ENCODE data around the gene GMDS. TPM values are rescaled to one million over a fixed set of nuclear protein-coding genes. Genes with fewer than 3 reads are reported as not detected.
"Not testable (repeated sequence)": the region's sequence is repeated elsewhere in the genome, so short reads cannot be mapped to it uniquely, and the experiment has no call there.

GMDS gene
- total RNA-seq, 1 experiment from 2014 or later = 9.7 TPM

- Histone ChIP-seq H3K79me2 (ENCODE audit: low read length) (no peaks in the 10 kb centered on the region), H3K9ac (ENCODE audit: low read length) (no peak overlapping the region), H3K9me3 (ENCODE audit: low read length) (no peaks in the 10 kb centered on the region), H3K36me3 (ENCODE audit: insufficient read depth, low read length) (no peaks in the 10 kb centered on the region), H3K4me1 (ENCODE audit: low read length) (no peaks in the 10 kb centered on the region), H3K27me3 (ENCODE audit: low read length) (no peaks in the 10 kb centered on the region), H3K4me3 (ENCODE audit: low read length) (no peak overlapping the region), H3K27ac (ENCODE audit: low read length) (no peak overlapping the region), H2AFZ (ENCODE audit: low read length) (no peak overlapping the region), H3K9me2 (replicated peaks; ENCODE audit: insufficient read depth, low read length) (no peaks in the 10 kb centered on the region), H4K20me1 (ENCODE audit: insufficient read depth, low read depth, low read length) (no peaks in the 10 kb centered on the region), H3K4me2 (ENCODE audit: low read depth, low read length, poor library complexity, severe bottlenecking) (no peak overlapping the region)
- DNase-seq = no peak
These were observed 487.2 kb downstream of the GMDS start for GRCh38 chr6:1758076-1758679.

- Histone ChIP-seq H3K4me1 (ENCODE audit: low read length) (no peaks in the 10 kb centered on the region), H3K4me2 (ENCODE audit: low read depth, low read length, poor library complexity, severe bottlenecking) (no peak overlapping the region), H3K79me2 (ENCODE audit: low read length) (no peaks in the 10 kb centered on the region), H2AFZ (ENCODE audit: low read length) (no peak overlapping the region), H4K20me1 (ENCODE audit: insufficient read depth, low read depth, low read length) (no peaks in the 10 kb centered on the region), H3K9me2 (replicated peaks; ENCODE audit: insufficient read depth, low read length) (no peaks in the 10 kb centered on the region), H3K9me3 (ENCODE audit: low read length) (no peaks in the 10 kb centered on the region), H3K27ac (ENCODE audit: low read length) (no peak overlapping the region), H3K9ac (ENCODE audit: low read length) (no peak overlapping the region), H3K4me3 (ENCODE audit: low read length) (no peak overlapping the region), H3K27me3 (ENCODE audit: low read length) (no peaks in the 10 kb centered on the region), H3K36me3 (ENCODE audit: insufficient read depth, low read length) (no peaks in the 10 kb centered on the region)
- DNase-seq = no peak
These were observed 488.3 kb downstream of the GMDS start for GRCh38 chr6:1757131-1757530.

DNA sequence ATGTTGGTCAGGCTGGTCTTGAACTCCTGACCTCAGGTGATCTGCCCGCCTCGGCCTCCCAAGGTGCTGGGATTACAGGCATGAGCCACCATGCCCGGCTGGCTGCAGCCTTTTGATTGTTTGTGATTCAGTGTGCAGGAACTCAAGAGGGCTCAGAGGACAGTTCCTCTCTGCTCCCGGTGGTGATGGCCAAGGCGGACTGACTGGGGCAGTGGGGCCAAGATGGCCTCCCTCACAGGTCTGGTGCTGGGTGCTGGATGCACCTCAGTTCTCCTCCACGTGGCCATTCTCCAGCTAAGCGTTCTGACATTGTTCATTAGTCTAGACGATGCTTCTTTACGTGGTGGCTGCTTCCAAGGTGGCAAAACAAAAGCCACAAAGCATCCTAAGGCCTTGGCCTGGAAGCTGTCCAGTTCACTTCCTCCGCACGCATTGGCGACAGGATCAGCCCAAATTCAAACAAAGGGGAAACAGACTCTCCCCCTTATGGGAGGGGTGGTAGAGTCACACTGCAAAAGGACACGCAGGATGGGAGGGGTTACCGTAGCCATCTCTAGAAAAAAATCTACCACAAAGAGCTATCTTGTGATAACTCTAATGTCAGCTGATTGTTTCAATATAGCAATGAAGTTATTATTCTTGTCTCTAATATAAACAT lies 488.8 kb downstream of the GMDS start:
- H2AFZ ChIP-seq (ENCODE audit: low read length) = no peak overlapping the region
- H3K4me3 ChIP-seq (ENCODE audit: low read length) = no peak overlapping the region

DNA sequence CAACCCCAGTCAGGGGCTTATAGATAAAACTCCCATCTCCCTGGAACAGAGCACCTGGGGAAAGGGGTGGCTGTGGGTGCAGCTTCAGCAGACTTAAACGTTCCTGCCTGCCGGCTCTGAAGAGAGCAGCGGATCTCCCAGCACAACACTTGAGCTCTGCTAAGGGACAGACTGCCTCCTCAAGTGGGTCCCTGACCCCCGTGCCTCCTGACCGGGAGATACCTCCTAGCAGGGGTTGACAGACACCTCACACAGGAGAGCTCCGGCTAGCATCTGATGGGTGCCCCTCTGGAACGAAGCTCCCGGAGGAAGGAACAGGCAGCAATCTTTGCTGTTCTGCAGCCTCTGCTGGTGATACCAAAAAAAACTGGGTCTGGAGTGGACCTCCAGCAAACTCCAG lies 494.3 kb downstream of the GMDS start:
- not testable (repeated sequence) for H3K9me3 ChIP-seq (ENCODE audit: low read length); H3K4me3 ChIP-seq (ENCODE audit: low read length); H3K79me2 ChIP-seq (ENCODE audit: low read length); H3K9ac ChIP-seq (ENCODE audit: low read length); H3K36me3 ChIP-seq (ENCODE audit: insufficient read depth, low read length); H4K20me1 ChIP-seq (ENCODE audit: insufficient read depth, low read depth, low read length); H3K27ac ChIP-seq (ENCODE audit: low read length); H3K27me3 ChIP-seq (ENCODE audit: low read length); DNase-seq; H3K4me2 ChIP-seq (ENCODE audit: low read depth, low read length, poor library complexity, severe bottlenecking); H3K4me1 ChIP-seq (ENCODE audit: low read length); H3K9me2 ChIP-seq (replicated peaks; ENCODE audit: insufficient read depth, low read length); H2AFZ ChIP-seq (ENCODE audit: low read length)

More for the DNA sequence above, 488.8 kb downstream of the GMDS start:
- H3K4me1 ChIP-seq (ENCODE audit: low read length) = no peaks in the 10 kb centered on the region
- H3K27me3 ChIP-seq (ENCODE audit: low read length) = no peaks in the 10 kb centered on the region
- no peaks in the 10 kb centered on the region for H3K9me2 ChIP-seq (replicated peaks; ENCODE audit: insufficient read depth, low read length)
- H4K20me1 ChIP-seq (ENCODE audit: insufficient read depth, low read depth, low read length) = no peaks in the 10 kb centered on the region
- no peak overlapping the region for H3K27ac ChIP-seq (ENCODE audit: low read length)
- no peak overlapping the region for H3K4me2 ChIP-seq (ENCODE audit: low read depth, low read length, poor library complexity, severe bottlenecking)
- H3K9ac ChIP-seq (ENCODE audit: low read length) = no peak overlapping the region
- H3K9me3 ChIP-seq (ENCODE audit: low read length) = no peaks in the 10 kb centered on the region
- H3K36me3 ChIP-seq (ENCODE audit: insufficient read depth, low read length) = no peaks in the 10 kb centered on the region
- H3K79me2 ChIP-seq (ENCODE audit: low read length) = no peaks in the 10 kb centered on the region
- no peak for DNase-seq

DNA sequence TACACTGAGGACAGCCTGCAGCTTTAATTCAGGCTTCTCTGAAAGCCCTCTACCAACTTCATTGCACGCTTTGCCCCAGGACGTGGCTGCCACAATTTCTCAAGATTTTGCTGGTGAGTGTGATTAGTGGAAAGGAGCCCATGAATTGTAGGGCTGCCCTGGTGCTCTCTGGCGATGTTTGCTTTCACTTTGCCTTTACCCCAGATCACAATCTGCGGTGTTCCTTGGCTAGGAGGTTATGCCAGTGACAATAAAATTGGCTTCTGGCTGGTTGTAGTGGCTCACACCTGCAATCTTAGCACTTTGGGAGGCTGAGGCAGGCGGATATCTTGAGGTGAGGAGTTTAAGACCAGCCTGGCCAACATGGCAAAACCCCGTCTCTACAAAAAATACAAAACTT lies 496.4 kb downstream of the GMDS start:
- H3K36me3 ChIP-seq (ENCODE audit: insufficient read depth, low read length) = no peaks in the 10 kb centered on the region

GRCh38 chr6:1747531-1747930 lies 497.9 kb downstream of the GMDS start:
- no peaks in the 10 kb centered on the region for H4K20me1 ChIP-seq (ENCODE audit: insufficient read depth, low read depth, low read length)
- no peaks in the 10 kb centered on the region for H3K9me2 ChIP-seq (replicated peaks; ENCODE audit: insufficient read depth, low read length)
- H3K27me3 ChIP-seq (ENCODE audit: low read length) = no peaks in the 10 kb centered on the region
- H3K27ac ChIP-seq (ENCODE audit: low read length) = no peak overlapping the region
- no peaks in the 10 kb centered on the region for H3K79me2 ChIP-seq (ENCODE audit: low read length)
- no peaks in the 10 kb centered on the region for H3K4me1 ChIP-seq (ENCODE audit: low read length)
- no peak overlapping the region for H3K9ac ChIP-seq (ENCODE audit: low read length)
- H3K36me3 ChIP-seq (ENCODE audit: insufficient read depth, low read length) = no peaks in the 10 kb centered on the region
- no peak overlapping the region for H2AFZ ChIP-seq (ENCODE audit: low read length)
- DNase-seq = no peak
- H3K9me3 ChIP-seq (ENCODE audit: low read length) = no peaks in the 10 kb centered on the region
- H3K4me2 ChIP-seq (ENCODE audit: low read depth, low read length, poor library complexity, severe bottlenecking) = no peak overlapping the region
- H3K4me3 ChIP-seq (ENCODE audit: low read length) = no peak overlapping the region

More for the DNA sequence above, 496.4 kb downstream of the GMDS start:
- no peak for DNase-seq
- Histone ChIP-seq H3K79me2 (ENCODE audit: low read length) (no peaks in the 10 kb centered on the region), H2AFZ (ENCODE audit: low read length) (no peak overlapping the region), H3K4me1 (ENCODE audit: low read length) (no peaks in the 10 kb centered on the region), H4K20me1 (ENCODE audit: insufficient read depth, low read depth, low read length) (no peaks in the 10 kb centered on the region), H3K27me3 (ENCODE audit: low read length) (no peaks in the 10 kb centered on the region), H3K27ac (ENCODE audit: low read length) (no peak overlapping the region), H3K9me3 (ENCODE audit: low read length) (no peaks in the 10 kb centered on the region), H3K4me2 (ENCODE audit: low read depth, low read length, poor library complexity, severe bottlenecking) (no peak overlapping the region), H3K4me3 (ENCODE audit: low read length) (no peak overlapping the region), H3K9me2 (replicated peaks; ENCODE audit: insufficient read depth, low read length) (no peaks in the 10 kb centered on the region), H3K9ac (ENCODE audit: low read length) (no peak overlapping the region)

- no peak for DNase-seq
- Histone ChIP-seq H3K79me2 (ENCODE audit: low read length) (no peaks in the 10 kb centered on the region), H3K36me3 (ENCODE audit: insufficient read depth, low read length) (no peaks in the 10 kb centered on the region), H3K27ac (ENCODE audit: low read length) (no peak overlapping the region), H3K27me3 (ENCODE audit: low read length) (no peaks in the 10 kb centered on the region), H3K9me3 (ENCODE audit: low read length) (no peaks in the 10 kb centered on the region), H3K9me2 (replicated peaks; ENCODE audit: insufficient read depth, low read length) (no peaks in the 10 kb centered on the region), H3K4me2 (ENCODE audit: low read depth, low read length, poor library complexity, severe bottlenecking) (no peak overlapping the region), H3K9ac (ENCODE audit: low read length) (no peak overlapping the region), H4K20me1 (ENCODE audit: insufficient read depth, low read depth, low read length) (no peaks in the 10 kb centered on the region), H3K4me1 (ENCODE audit: low read length) (no peaks in the 10 kb centered on the region), H3K4me3 (ENCODE audit: low read length) (no peak overlapping the region), H2AFZ (ENCODE audit: low read length) (no peak overlapping the region)
These were observed 498.4 kb downstream of the GMDS start for GRCh38 chr6:1747003-1747402.

DNA sequence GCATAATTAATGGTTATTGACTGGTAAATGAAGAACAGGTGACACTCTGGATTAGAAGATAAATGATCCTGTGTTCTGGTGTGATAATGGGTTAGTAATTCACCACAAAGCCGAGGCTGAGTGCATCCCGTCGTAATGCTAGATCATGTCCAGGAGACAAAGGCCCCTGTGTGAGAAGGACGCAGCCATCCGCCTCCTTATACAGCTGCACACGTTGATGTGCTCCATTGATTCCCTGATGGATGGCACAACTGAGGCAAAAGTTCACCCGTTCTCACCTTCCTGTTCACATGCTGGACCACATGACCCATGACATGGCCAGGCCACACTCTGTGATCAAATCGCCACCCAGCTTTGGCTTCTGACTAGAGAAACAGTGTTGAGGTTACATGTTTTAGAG lies 499.6 kb downstream of the GMDS start:
- Histone ChIP-seq H3K36me3 (ENCODE audit: insufficient read depth, low read length) (no peaks in the 10 kb centered on the region), H3K9me3 (ENCODE audit: low read length) (no peaks in the 10 kb centered on the region), H3K4me3 (ENCODE audit: low read length) (no peak overlapping the region), H3K27me3 (ENCODE audit: low read length) (no peaks in the 10 kb centered on the region), H3K4me2 (ENCODE audit: low read depth, low read length, poor library complexity, severe bottlenecking) (no peak overlapping the region), H4K20me1 (ENCODE audit: insufficient read depth, low read depth, low read length) (no peaks in the 10 kb centered on the region), H3K9ac (ENCODE audit: low read length) (no peak overlapping the region), H3K4me1 (ENCODE audit: low read length) (no peaks in the 10 kb centered on the region), H3K9me2 (replicated peaks; ENCODE audit: insufficient read depth, low read length) (no peaks in the 10 kb centered on the region), H2AFZ (ENCODE audit: low read length) (no peak overlapping the region), H3K27ac (ENCODE audit: low read length) (no peak overlapping the region), H3K79me2 (ENCODE audit: low read length) (no peaks in the 10 kb centered on the region)
- DNase-seq = no peak
